ENCODE data around the gene SLC29A1.

GRCh38 chr6:44258921-44259320 lies 35.5 kb downstream of the SLC29A1 start:
- TF ChIP-seq POLR2AphosphoS5 (IDR thresholded peaks at IDR 0.05) (no peak), CTCF (IDR thresholded peaks at IDR 0.05) (no peak)
